Stomach (tissue), 4 donors: Measurements from ENCODE around the gene DNAH11.
"Not testable (repeated sequence)": the region's sequence is repeated elsewhere in the genome, so short reads cannot be mapped to it uniquely, and the experiment has no call there.

Experiments
- POLR2A ChIP-seq, 4 donors: fragments of 450-650 bp; IDR thresholded peaks; one replicate each; pipeline ENCODE4 v1.6.1; 2016; ENCODE audit warnings: antibody characterized with exemption in 4 of 4, control low read depth in 2 of 4, mild to moderate bottlenecking in 1 of 4, moderate library complexity in 1 of 4
- TF ChIP-seq, protein P1 (sequence below), 7 experiments: fragments of 450-650 bp in 4 of 7; fragments of 200-600 bp in 3 of 7; sonication (generic) in 3 of 7; IDR thresholded peaks; one replicate each; pipeline ENCODE4 v1.5.1; 2016 to 2019; ENCODE audit warnings: antibody characterized with exemption in 7 of 7, control low read depth in 2 of 7, mild to moderate bottlenecking in 1 of 7

DNA sequence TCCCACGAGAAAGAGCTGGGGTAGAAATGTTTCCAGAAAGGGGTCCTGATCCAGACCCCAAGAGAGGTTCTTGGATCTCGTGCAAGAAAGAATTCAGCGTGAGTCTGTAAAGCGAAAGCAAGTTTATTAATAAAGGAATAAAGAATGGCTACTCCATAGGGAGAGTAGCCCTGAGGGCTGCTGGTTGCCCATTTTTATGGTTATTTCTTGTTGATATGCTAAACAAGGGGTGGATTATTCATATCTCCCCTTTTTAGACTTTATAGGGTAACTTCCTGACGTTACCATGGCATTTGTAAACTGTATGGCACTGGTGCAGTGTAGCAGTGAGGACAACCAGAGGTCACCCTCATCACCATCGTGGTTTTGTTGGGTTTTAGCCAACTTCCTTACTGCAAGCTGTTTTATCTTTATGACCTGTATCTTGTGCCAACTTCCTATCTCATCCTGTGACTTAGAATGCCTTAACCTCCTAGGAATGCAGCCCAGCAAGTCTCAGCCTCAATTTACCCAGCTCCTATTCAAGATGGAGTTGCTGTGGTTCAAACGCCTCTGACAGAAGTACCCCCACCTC is 322.9 kb downstream of the DNAH11 start:
- TF ChIP-seq, protein P1, sequence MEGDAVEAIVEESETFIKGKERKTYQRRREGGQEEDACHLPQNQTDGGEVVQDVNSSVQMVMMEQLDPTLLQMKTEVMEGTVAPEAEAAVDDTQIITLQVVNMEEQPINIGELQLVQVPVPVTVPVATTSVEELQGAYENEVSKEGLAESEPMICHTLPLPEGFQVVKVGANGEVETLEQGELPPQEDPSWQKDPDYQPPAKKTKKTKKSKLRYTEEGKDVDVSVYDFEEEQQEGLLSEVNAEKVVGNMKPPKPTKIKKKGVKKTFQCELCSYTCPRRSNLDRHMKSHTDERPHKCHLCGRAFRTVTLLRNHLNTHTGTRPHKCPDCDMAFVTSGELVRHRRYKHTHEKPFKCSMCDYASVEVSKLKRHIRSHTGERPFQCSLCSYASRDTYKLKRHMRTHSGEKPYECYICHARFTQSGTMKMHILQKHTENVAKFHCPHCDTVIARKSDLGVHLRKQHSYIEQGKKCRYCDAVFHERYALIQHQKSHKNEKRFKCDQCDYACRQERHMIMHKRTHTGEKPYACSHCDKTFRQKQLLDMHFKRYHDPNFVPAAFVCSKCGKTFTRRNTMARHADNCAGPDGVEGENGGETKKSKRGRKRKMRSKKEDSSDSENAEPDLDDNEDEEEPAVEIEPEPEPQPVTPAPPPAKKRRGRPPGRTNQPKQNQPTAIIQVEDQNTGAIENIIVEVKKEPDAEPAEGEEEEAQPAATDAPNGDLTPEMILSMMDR (IDR thresholded peaks at IDR 0.05), result not testable (repeated sequence)
- not testable (repeated sequence) for TF ChIP-seq POLR2A (IDR thresholded peaks at IDR 0.05)
